SH-SY5Y (cell line): ENCODE data around the gene C1orf210.

Experiments used
- GATA2 ChIP-seq: IDR thresholded peaks from 2 replicates; pipeline ENCODE4 v1.6.1; 2011; ENCODE audit warnings: mild to moderate bottlenecking, low read depth, low read length
- GATA3 ChIP-seq: IDR thresholded peaks from 2 replicates; pipeline ENCODE4 v1.6.1; 2011; ENCODE audit warnings: low read depth, mild to moderate bottlenecking, low read length, moderate library complexity

DNA sequence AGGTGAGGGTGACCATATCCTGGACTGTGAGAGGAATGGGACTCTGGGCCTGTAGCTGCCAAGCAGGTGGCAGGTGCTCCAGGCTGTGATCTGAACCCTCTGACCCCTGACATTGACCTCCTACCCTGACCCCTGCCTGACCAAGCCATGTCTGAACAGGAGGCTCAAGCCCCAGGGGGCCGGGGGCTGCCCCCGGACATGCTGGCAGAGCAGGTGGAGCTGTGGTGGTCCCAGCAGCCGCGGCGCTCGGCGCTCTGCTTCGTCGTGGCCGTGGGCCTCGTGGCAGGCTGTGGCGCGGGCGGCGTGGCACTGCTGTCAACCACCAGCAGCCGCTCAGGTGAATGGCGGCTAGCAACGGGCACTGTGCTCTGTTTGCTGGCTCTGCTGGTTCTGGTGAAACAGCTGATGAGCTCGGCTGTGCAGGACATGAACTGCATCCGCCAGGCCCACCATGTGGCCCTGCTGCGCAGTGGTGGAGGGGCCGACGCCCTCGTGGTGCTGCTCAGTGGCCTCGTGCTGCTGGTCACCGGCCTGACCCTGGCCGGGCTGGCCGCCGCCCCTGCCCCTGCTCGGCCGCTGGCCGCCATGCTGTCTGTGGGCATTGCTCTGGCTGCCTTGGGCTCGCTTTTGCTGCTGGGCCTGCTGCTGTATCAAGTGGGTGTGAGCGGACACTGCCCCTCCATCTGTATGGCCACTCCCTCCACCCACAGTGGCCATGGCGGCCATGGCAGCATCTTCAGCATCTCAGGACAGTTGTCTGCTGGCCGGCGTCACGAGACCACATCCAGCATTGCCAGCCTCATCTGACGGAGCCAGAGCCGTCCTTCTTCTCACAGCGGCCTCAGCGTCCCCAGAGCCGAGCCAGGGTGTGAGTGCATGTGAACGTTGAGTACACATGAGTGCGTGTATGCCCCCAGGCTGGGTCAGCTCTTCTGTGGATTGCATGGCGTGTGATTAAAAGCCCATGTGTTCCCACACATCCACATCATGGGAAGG lies 12.5 kb downstream of the C1orf210 start:
- no peak for TF ChIP-seq GATA2
- TF ChIP-seq GATA3: no peak
